Lower leg skin (tissue), 3 donors: ENCODE results near the gene PRR20G.

Source experiments
- POLR2A ChIP-seq, 2 donors: fragments of 450-650 bp; IDR thresholded peaks; one replicate each; pipeline ENCODE4 v1.6.1; 2016 to 2017; ENCODE audit warnings: antibody characterized with exemption in 2 of 2, mild to moderate bottlenecking in 1 of 2, moderate library complexity in 1 of 2
- TF ChIP-seq, protein P1 (sequence below), 3 donors: fragments of 450-650 bp; IDR thresholded peaks; one replicate each; pipeline ENCODE4 v1.5.1; 2016; ENCODE audit warnings: antibody characterized with exemption in 3 of 3, mild to moderate bottlenecking in 3 of 3, moderate library complexity in 2 of 3

DNA sequence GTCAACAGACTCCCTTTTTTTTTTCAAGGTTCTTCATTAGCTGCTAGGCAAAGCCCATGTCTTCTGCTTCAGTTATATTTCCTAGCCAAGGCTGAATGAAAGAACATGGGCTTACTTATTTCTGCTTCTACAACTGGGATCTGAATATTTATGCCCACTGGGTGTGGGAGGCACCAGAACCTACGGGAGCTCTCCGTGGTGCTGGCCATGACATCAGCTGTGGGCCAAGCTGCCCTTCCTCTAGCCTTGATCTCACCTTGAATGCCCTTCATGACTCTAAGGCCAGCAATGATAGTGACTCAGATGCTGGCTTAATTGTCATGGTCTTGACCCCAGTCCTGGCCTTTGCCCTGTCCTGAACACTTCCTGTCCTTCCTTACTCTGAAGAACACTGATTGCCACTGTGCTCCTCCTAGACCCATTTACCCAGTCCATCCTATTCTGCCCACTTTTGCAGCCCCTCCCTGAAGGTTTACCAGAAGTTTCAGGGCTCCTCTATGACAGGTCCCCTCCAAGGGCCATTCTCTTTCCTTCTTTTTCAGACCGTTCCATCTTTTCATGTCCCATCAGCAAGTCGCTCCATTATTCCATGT lies 32.8 kb upstream of the PRR20G start:
- TF ChIP-seq, protein P1, sequence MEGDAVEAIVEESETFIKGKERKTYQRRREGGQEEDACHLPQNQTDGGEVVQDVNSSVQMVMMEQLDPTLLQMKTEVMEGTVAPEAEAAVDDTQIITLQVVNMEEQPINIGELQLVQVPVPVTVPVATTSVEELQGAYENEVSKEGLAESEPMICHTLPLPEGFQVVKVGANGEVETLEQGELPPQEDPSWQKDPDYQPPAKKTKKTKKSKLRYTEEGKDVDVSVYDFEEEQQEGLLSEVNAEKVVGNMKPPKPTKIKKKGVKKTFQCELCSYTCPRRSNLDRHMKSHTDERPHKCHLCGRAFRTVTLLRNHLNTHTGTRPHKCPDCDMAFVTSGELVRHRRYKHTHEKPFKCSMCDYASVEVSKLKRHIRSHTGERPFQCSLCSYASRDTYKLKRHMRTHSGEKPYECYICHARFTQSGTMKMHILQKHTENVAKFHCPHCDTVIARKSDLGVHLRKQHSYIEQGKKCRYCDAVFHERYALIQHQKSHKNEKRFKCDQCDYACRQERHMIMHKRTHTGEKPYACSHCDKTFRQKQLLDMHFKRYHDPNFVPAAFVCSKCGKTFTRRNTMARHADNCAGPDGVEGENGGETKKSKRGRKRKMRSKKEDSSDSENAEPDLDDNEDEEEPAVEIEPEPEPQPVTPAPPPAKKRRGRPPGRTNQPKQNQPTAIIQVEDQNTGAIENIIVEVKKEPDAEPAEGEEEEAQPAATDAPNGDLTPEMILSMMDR (IDR thresholded peaks at IDR 0.05) = no peak
- TF ChIP-seq POLR2A (IDR thresholded peaks at IDR 0.05) = no peak
